Stimulated activated CD4-positive, alpha-beta T cell treated with anti-CD3 and anti-CD28 coated beads, Interleukin-1b, Interleukin-23, amount 100 ng/mL, for 1 hour (primary cell): ENCODE results near the gene CYTH3.
"Not testable (repeated sequence)": the region's sequence is repeated elsewhere in the genome, so short reads cannot be mapped to it uniquely, and the experiment has no call there.

Experiments
- DNase-seq, 2 donors: peaks; one replicate each; pipeline ENCODE4 v3.0.0-alpha.2; 2020; ENCODE audit warnings: low read depth in 2 of 2

CYTH3 gene

GRCh38 chr7:6198689-6199595 is 73.5 kb downstream of the CYTH3 start:
- no peak for DNase-seq

GRCh38 chr7:6197801-6198551 is 74.4 kb downstream of the CYTH3 start:
- no peak for DNase-seq

- DNase-seq: no peak
These were observed 78.7 kb downstream of the CYTH3 start for GRCh38 chr7:6193709-6194108.

- DNase-seq: not testable (repeated sequence)
These were observed 81.9 kb downstream of the CYTH3 start for GRCh38 chr7:6190563-6190962.

GRCh38 chr7:6188389-6188788 is 84.0 kb downstream of the CYTH3 start:
- DNase-seq: no peak

DNA sequence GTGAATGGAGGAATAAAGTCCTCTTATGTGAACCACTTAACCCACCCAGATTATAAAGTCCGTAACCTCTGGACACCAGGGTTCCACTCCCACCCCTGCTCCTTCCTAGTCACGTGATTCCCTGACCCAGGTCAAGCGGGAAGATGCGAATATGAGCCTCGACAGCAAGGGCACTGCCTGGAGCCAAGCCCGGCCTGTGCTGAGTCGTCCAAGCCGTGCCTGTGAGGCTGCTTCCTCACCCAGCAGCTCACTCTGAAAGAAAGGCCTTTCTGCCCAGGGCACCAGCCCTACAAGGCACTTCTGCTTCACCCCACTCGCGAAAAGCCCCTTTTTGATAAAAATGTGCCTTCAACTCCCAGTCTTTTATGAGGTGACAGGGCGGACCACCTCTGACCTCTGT is 85.8 kb downstream of the CYTH3 start:
- DNase-seq: no peak

GRCh38 chr7:6182993-6183392 is 89.4 kb downstream of the CYTH3 start:
- DNase-seq: no peak

DNA sequence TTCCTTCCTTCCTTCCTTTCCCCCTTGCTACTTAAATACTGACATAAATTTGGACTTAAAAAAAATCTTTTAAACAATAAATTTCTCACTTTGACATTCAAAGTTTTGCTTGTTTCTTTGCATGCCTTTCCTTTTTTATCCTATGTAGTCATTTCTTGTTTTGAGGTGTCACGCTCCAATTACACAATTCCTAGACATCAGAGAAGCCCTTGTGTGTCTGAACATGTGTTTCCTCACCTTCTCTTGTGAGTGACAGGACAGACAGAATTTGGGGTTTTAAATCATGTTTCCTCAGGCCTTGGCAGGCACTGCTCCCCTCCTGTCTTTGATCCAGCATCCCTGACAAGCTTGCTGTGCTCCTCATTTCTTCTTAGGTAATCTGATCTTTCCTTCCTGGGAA is 91.3 kb downstream of the CYTH3 start:
- DNase-seq: no peak

GRCh38 chr7:6180344-6180725 is 92.1 kb downstream of the CYTH3 start:
- no peak for DNase-seq

DNA sequence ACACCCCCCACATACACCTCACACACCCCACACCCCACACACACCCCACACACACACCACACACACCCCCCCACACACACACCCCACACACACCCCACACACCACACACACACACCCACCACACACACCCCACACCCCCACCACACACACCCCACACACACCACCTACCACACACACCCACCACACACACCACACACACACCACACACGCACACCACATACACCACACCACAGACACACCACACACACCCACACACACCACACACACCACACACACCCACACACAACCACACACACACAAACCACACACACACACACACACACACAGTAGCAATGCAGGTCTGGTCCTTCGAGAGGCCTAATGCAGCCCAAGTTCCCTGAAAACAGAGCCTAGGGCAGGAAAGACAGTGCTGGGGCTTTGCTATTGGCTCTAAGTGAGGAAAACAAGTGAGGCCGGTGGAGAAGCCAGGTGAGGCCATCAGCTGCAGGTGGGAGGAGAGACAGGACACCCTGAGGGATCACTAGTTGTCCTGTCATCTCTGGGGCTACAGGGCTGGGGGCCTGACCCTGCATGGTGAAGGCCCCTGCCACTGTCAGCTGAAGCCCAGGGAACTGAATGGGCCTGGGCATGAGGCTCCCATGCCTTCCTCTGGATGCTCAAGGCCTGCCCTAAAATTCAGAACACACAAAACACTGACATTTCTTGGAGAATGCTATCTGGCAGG is 92.6 kb downstream of the CYTH3 start:
- no peak for DNase-seq

- no peak for DNase-seq
These were observed 94.0 kb downstream of the CYTH3 start for GRCh38 chr7:6178298-6179029.

- DNase-seq: no peak
These were observed 96.8 kb downstream of the CYTH3 start for GRCh38 chr7:6175645-6176044.

GRCh38 chr7:6172910-6173295 is 99.5 kb downstream of the CYTH3 start:
- DNase-seq: no peak

DNA sequence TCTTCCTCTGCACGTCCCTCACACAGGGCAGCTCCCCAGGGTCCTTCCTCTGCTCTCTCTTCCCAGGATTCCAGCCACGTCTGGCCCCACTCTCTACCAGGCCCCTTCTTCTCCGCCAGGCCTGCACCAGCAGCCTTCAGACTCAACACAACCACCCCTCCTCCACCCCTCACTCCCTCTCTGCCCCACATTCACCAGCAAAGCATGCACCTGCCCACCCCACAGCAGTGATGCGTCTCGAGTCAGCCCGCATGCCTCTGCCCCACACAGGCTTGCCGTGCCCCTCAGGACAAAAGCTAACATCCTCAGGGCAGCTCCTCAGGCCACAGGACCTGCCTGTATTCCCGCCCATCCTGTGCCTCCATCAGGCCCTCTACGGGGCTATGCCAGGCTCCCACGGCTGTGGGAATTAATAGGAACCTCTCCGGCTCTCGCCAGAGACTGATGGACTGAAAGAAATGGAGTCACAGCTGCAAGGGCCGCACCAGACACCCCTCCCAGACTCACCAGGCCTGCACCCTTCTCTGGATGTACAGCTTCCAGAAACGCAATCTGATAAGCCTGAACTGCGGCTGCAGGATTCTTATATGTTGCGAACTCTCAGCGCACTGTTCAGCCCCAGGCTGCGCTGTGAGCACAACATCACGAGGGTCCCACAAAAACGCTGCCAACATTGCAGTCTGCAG is 100.1 kb downstream of the CYTH3 start:
- DNase-seq: no peak

DNA sequence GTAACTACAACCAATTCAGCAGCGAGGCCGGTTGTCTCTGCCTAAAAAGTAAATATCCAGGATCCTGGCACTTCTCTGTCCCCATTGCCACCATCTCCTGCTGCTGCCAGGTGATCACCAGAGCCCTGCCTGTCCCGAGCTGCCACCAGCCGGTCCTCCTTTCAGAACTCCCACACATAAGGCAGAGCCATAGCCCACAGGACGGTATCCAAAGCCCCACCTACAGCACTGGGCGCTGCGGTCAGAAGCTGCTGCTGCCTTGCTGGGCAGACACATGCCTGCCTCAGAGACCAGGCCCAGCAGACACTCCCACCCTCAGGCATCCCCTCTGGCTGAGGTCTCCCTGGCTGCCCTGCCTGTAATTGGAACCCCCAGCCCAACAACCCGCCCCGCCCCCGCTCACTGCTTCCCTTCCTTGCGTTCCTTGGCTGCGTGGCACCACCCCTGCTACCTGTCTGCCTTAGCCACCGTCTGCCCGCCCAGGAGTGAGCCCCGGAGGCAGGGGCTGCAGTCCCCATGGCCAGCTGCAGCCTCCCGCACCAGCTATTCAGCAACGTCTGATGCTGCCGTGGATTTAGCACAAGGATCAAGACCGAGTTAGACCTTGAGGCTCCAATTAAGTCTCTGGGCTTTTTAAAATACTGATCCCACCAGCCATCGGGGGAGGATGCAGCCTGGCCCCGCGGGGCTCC is 100.7 kb downstream of the CYTH3 start:
- no peak for DNase-seq

DNA sequence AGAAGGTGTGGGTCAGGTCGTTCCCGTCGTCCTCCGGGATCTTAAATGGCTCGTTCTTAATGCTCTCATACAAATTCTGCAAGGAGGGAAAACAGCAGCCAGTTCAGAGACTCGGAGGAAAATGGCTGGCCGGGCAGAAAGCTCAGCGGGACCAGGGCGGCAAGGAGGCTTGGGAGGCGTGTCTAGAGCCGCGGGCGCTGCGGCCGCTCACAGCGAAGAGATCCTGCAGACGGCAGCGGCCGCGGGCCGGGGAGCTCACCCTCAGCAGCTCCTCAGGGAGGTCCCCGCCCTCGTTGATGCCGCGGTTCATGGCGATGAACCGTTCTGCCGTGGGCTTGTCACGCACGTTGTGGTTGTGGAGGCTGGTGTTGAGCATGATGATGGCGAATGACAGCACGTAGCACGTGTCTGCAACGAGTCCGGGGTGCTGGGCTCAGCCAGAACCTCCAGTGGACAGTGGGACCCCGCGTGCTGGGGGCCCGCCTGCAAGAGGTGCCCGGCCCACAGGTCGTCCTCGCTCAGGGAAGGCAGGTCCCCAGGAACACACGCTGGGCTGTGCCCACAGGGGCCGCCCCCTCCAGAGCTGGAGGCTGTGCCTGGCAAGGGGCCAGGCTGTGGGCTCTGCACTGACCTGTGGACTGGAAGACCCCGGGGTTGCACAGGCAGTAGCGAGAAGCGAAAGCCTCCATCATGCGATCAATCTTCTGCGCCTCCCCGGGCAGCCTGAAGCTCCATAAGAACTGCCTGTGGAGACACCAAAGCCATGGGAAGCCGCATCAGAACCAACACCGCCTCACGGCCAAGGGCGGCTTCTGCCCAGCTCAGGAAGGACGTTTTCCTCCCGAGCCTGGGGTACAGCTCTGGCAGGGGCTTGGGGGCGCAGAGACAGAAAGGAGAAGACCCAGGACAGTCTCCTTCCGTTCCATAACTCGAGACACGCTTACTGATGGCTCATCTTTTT is 101.6 kb downstream of the CYTH3 start:
- DNase-seq: no peak

DNA sequence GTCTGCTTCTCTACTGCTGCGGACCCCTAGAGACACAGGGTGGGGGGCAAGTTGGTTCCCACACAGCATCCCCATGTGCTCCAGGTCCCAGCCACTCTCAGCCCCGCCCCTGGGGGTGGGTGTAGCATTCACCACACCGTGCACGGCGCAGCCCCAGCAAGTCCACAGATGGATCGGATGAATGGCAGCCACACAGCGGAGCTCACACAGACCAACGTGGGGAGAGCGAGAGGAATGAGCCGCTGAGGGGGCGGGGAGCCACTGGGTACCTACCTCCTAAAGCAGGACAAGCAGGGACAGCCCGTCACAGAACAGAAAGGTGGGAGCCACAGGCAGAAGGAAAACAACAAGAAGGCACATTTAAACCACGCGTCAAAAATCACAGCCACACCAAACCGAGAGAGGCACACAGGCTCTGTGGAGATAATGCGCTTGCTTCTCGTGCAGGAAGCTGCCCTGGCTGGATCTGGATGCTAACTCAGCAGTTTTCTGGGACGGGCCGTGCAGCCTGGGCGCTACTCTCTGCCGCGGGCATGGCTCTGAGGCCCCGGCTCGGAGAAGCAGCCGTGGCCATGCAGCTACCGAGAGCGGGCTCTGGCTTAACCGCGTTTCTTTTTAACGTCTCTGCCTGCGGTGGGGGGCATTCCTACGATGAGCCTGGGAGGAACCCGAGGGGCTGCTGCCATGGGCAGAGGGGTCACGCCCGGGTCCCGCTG is 102.5 kb downstream of the CYTH3 start:
- DNase-seq: no peak

DNA sequence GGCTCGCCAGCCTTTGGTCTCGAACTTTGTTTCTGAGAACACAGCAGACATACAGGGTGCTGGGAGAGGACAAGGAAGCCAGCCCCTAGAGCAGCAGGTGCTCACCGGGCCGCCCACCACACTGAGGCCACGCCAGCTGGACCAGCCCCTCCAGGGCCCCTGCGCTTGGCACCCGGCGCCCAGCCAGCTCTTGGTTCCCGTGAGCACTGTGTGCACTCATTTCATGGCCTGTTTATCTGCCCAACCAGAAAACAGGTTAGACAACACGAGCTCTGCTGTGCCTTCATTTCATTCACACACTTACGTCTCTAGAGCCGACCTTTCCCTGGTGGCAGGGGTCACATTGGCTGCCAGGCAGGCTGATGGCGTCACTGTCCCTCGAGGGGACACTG is 104.0 kb downstream of the CYTH3 start:
- no peak for DNase-seq
